Thoracic aorta (tissue), 2 donors: ENCODE results near the gene C1orf167. TPM values are rescaled to one million over a fixed set of nuclear protein-coding genes. Genes with fewer than 3 reads are reported as not detected.

Experiments
- ATAC-seq: fragments of 150-250 bp; one replicate; pipeline ENCODE4 v1.8.0; 2017; ENCODE audit warnings: low read depth; ENCODE audit not compliant: insufficient number of reproducible peaks, low FRiP score
- DNase-seq: peaks from one replicate; pipeline ENCODE4 v3.0.0-alpha.2; 2020; ENCODE audit warnings: low spot score
- H3K27ac ChIP-seq, 2 donors: fragments of 200-600 bp; sonication (generic); 1 replicate in 1 of 2; 2 replicates in 1 of 2; pipeline ENCODE4 v1.5.1; 2016; ENCODE audit warnings: mild to moderate bottlenecking in 2 of 2, moderate library complexity in 2 of 2
- H3K27me3 ChIP-seq: fragments of 200-600 bp; sonication (generic); replicated peaks from 2 replicates; pipeline ENCODE4 v1.6.0; 2016; ENCODE audit warnings: mild to moderate bottlenecking; ENCODE audit not compliant: insufficient read depth
- H3K36me3 ChIP-seq: fragments of 200-600 bp; sonication (generic); one replicate; pipeline ENCODE4 v1.5.1; 2016
- H3K4me1 ChIP-seq, 2 donors: fragments of 200-600 bp; sonication (generic); 1 replicate in 1 of 2; 2 replicates in 1 of 2; pipeline versions ENCODE4 v1.5.1 to v1.6.0; 2016; ENCODE audit warnings: low read depth in 2 of 2, mild to moderate bottlenecking in 1 of 2; ENCODE audit not compliant: control insufficient read depth in 1 of 2
- H3K4me3 ChIP-seq: fragments of 200-600 bp; sonication (generic); 2 replicates; pipeline ENCODE4 v1.5.1; 2016; ENCODE audit warnings: mild to moderate bottlenecking
- H3K9me3 ChIP-seq: fragments of 200-600 bp; sonication (generic); 2 replicates; pipeline ENCODE4 v1.5.1; 2016
- CTCF ChIP-seq: fragments of 200-600 bp; sonication (generic); IDR thresholded peaks from one replicate; pipeline ENCODE4 v1.5.1; 2019; ENCODE audit warnings: antibody characterized with exemption
- total RNA-seq, 2 donors: library from RNA; depleted of rRNA; stranded (reverse); fragments of >200 nt; gene quantifications; one replicate each; pipeline versions ENCODE4 v1.1.0 to v1.2.3, GENCODE V29; 2016

C1orf167 gene
- total RNA-seq, 2 donors from 2014 or later, result 4.2 TPM; not detected in 1

GRCh38 chr1:11806307-11806936 is 44.4 kb downstream of the C1orf167 start:
- H3K9me3 ChIP-seq, result no peaks in the 10 kb centered on the region
- ATAC-seq, result no peak
- no peak for DNase-seq
- H3K27ac ChIP-seq, result peak overlapping the region; percentile 80 to 99
- TF ChIP-seq CTCF, result no peak
- peaks cover 30 to 56% of the 10 kb centered on the region in 2 donors for H3K4me1 ChIP-seq
- H3K36me3 ChIP-seq, result peaks cover 4% of the 10 kb centered on the region
- H3K27me3 ChIP-seq, result no peaks in the 10 kb centered on the region
- H3K4me3 ChIP-seq, result peak overlapping the region; percentile 83

GRCh38 chr1:11807133-11807532 is 45.1 kb downstream of the C1orf167 start:
- Histone ChIP-seq H3K9me3 (no peaks in the 10 kb centered on the region), H3K27ac (peak overlapping the region; percentile 80 to 99), H3K4me3 (peak overlapping the region; percentile 83), H3K4me1 (peaks cover 29 to 49% of the 10 kb centered on the region in 2 donors), H3K27me3 (no peaks in the 10 kb centered on the region), H3K36me3 (peaks cover 9% of the 10 kb centered on the region)
- ATAC-seq (no peak), DNase-seq (no peak)
- no peak for TF ChIP-seq CTCF

GRCh38 chr1:11813021-11813420 is 51.0 kb downstream of the C1orf167 start:
- Histone ChIP-seq H3K4me3 (no peak overlapping the region), H3K4me1 (peaks cover 0 to 7% of the 10 kb centered on the region in 2 donors), H3K27ac (no peak overlapping the region), H3K9me3 (no peaks in the 10 kb centered on the region), H3K36me3 (peaks cover 39% of the 10 kb centered on the region), H3K27me3 (no peaks in the 10 kb centered on the region)
- no peak for TF ChIP-seq CTCF
- ATAC-seq, result no peak
- DNase-seq, result no peak

- Histone ChIP-seq H3K4me1 (no peaks in the 10 kb centered on the region), H3K36me3 (peaks cover 36% of the 10 kb centered on the region), H3K4me3 (no peak overlapping the region), H3K27me3 (no peaks in the 10 kb centered on the region), H3K27ac (no peak overlapping the region), H3K9me3 (no peaks in the 10 kb centered on the region)
- no peak for ATAC-seq
- TF ChIP-seq CTCF, result no peak
- DNase-seq, result no peak
These were observed 55.2 kb downstream of the C1orf167 start for GRCh38 chr1:11817192-11817591.

- Histone ChIP-seq H3K4me1 (no peaks in the 10 kb centered on the region), H3K4me3 (no peak overlapping the region), H3K27ac (no peak overlapping the region), H3K9me3 (no peaks in the 10 kb centered on the region), H3K36me3 (peaks cover 38% of the 10 kb centered on the region), H3K27me3 (no peaks in the 10 kb centered on the region)
- ATAC-seq, result no peak
- no peak for DNase-seq
- no peak for TF ChIP-seq CTCF
These were observed 60.1 kb downstream of the C1orf167 start for GRCh38 chr1:11822091-11822490.
